RKO (cell line): Measurements from ENCODE around the gene STK11.

ENCODE experiments used
- DNase-seq: peaks from one replicate; pipeline ENCODE4 v3.0.0-alpha.2; 2016; ENCODE audit warnings: low spot score

The STK11 gene

DNA sequence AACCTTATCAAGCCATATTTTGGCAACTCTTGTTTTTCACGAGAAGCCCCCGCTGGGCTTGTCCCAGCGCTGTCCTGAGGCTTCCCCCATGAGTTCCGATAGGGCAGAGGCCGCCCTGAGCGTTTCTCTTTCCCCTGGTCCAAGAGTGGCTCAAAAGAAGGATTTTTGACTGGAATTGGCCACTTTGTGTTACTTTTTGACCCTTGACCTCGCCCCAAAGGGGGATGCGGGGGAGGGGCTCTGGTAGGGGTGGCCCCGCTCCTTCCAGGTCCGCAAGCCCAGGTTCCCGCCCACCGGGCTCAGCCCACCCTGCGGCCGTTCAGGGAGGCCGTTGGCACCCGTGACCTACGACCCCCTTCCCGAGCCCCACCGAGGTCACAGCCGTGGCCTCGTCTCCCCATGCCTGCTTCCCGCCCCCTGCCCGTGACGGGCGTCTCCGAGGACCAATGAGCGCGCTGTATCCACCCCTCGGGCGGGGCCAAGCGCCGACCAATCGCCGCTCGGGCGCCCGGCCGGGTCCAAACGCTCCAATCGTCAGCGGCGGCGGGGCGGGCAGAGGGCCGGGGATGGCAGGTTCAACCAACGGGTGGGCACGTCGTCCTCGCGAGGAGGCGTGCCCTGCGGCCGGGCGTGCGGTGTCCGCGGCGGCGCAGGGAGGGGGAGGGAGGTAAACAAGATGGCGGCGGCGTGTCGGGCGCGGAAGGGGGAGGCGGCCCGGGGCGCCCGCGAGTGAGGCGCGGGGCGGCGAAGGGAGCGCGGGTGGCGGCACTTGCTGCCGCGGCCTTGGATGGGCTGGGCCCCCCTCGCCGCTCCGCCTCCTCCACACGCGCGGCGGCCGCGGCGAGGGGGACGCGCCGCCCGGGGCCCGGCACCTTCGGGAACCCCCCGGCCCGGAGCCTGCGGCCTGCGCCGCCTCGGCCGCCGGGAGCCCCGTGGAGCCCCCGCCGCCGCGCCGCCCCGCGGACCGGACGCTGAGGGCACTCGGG lies at the start of gene STK11:
STK11 (plus strand) TSS at position 665 of the 986 bp plus-strand sequence. CDS start 1,136 bp downstream, outside the sequence.
- peak; percentile 95 for DNase-seq

GRCh38 chr19:1156305-1156801 lies 49.2 kb upstream of the STK11 start:
- DNase-seq = no peak

DNA sequence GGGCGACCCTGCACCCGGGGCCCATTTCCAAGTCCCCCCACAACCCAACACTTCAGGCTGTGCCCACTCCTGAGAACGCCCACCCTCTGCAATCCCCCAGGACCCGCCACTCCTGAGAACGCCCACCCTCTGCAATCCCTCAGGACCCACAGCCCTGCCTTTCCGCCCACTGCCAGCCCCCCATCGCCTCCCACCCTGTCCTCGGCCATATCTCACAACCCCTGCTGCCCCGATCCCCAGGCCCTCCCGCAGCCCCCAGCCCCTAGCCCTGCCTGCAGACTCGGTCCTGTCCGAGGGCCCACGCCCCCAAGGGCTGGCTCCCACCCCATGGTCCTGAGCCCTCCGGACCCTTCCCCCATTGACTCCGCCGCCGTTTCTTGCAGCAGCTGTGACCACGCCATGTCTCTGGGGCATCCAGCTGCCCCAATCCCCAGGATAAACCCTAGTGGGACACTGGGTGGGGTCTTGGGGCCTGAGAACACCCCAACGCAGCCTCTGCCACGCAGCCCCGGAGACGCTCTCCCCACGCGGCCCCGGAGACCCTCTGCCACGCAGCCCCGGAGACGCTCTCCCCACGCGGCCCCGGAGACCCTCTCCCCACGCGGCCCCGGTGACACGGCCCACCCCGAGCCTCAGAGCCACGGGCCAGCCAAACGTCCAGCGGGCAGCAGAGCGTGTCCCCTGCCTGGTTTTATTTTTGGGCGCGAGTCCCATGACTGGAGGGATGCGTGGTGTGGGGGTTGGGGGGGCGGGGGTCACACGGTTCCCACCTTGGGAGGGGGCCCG lies 48.6 kb upstream of the STK11 start:
- no peak for DNase-seq

GRCh38 chr19:1157931-1158884 lies 47.4 kb upstream of the STK11 start:
- DNase-seq = no peak

DNA sequence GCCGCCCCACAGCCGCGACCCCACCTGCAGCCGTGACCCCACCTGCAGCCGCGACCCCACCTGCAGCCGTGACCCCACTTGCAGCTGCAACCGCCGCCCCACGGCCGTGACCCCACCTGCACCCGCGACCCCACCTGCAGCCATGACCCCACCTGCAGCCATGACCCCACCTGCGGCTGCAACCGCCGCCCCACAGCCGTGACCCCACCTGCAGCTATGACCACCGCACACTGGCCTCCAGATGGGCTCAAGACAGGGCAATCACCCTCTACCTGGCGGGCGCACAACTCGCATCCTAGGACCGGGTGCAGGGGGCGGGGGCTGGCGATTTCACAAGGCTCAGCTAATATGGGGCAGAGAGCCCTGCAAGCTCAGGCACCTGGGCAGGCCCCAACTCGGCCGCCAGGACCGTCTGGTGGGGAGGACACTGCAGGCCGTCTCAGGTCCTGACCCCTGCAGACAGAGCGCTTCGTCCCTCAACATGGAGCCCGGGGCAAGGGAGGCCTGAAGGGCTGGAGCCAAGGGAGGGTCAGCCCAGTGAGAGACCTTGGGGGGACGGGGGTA lies 46.6 kb upstream of the STK11 start:
- DNase-seq = no peak

GRCh38 chr19:1159864-1160595 lies 45.5 kb upstream of the STK11 start:
- no peak for DNase-seq

DNA sequence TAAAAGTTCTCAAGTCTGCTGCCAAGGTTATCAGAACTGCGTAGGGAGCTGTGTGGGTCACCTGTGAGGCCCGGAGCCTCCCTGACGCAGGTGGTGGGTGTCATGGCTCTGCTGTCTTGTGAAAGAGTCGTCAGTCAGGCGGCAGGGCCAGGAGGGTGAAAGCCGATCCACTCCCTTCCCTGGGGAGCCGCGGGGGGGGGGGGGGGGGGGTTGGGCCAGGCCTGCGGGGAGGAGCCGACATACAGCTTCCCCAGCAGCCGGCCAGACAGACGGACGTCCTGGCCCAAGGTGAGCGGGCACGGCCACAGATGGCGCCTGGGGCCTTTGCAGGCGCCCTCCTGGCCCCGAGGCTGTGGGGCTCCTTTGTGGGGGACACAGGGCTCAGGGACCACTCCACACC lies 43.9 kb upstream of the STK11 start:
- no peak for DNase-seq

DNA sequence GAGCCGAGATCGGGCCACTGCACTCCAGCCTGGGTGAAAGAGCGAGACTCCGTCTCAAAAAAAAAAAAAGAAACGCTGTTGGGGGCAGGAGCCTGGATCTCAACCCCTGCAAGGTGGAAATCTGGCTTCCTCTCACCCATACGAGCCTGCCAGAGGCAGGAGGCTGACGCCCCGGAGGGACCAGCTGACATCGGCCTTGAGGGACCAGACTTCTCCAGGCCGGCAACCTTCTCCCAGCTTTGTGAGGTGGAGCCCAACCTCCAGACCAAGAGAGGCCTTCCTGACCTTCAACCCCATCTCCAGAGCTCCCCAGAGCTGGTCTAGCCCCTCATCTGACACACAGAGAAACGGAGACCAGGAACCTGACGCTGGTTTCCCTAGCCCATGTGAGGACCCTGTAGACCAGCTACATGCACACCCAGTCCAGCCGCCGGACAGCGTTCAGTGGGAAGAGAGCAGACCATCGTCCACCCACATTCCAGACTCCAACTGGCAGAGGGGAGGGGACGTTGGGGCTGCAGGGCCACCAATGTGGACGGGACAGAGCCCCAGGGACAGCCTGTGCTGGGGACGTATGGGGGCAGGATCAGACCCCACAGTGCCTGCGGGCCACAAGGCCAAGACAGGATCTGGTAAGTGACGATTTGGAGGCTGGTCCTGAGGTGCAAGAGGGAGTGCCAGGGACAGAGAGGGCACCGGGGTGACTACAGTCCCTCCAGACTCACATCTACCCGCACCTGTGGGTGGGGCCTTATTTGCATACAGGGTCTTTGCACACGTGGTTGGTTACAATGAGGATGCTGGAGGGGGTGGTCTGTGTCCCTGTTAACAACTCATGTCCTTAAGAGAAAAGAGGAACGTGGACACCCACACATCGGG lies 42.9 kb upstream of the STK11 start:
- no peak for DNase-seq

DNA sequence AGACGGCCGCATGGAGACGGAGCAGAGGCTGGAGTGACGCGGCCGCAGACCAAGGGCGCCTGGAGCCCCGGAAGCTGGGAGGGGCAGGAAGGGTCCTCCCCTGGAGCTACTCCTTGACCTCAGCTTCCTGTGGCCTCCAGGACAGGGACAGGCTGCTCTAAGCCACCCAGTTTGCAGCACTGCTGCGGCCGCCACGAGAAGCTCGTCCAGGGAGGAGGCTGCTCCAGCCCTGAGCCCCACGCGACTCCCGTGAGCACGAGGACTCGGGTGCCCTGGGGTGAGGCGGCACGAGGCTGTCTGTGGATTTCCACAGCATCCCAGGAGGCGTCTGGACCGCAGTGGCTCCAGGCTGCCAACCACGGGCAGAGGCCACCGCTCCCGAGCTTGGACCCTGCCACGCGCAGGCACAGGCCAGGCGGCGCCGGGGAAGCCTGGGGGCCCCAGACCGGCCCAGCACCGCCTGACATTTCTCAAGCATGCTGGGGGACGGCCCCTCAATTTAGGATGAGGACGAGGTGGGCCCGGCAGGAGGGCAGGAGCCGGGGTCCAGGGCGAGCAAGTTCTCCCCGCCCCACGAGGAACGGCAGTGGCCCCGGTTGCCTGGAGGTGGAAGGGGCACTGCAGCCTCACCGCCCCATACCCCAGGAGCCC lies 42.2 kb upstream of the STK11 start:
- no peak for DNase-seq

DNA sequence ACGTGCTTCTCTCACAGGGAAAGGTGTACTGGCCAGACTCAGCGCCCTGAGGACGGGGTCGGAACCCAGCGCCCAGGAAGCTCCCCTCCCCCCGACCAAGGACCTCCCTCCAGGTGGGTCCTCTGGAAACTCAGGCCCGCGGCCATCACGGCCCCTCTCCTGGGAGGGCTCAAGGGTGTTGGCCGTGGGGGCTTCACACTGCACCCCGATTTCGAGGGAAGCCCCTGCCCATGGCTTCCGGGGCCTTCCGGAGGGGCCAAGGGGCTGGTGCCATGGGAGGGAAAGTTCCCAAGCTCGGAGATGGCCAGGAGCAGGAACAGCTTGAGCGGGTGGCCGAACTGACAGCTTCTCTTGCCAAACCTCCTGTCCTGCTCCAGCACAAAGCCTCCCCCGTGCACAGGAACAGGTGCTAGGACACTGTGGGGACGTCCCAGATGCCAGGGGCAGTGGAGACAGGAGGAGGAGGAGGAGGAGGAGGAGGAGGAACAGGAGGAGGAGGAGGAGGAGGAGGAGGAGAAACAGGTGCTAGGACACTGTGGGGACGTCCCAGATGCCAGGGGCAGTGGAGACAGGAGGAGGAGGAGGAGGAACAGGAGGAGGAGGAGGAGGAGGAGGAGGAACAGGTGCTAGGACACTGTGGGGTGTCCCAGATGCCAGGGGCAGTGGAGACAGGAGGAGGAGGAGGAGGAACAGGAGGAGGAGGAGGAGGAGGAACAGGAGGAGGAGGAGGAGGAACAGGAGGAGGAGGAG lies 41.5 kb upstream of the STK11 start:
- no peak for DNase-seq

DNA sequence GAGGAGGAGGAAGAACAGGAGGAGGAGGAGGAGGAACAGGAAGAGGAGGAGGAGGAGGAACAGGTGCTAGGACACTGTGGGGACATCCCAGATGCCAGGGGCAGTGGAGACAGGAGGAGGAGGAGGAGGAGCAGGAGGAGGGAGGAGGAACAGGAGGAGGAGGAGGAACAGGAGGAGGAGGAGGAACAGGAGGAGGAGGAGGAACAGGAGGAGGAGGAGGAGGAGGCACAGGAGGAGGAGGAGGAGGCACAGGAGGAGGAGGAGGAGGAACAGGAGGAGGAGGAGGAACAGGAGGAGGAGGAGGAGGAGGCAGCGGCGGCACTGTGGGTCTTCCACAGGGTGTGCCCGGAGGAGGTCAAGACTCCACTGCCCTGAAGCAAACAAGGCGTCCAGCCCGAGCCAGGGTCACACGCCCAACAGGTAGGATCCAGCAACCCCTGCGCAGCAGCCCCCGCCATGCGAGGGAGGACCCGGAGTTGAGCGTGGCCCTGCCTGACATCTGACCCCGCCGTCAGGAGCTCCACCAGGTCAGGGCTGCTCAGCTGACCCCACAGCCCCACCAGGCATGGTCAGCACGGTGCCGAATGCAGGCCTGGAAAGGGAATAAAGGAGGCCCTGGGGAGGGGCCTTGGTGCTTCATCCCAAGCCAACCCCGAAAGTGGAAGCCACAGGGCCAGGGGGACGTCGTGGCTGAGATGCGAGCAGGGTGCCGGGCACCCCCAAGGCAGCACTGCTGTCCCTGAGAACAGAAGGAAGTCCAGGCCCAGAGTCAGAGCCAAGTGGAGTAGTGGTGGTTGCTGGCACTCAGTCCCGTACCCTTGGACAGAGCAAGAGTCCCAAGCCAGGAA lies 40.7 kb upstream of the STK11 start:
- no peak for DNase-seq

- DNase-seq = no peak
Measured at GRCh38 chr19:1166872-1167573, 38.6 kb upstream of the STK11 start.

- peak; percentile 38 for DNase-seq
Measured at GRCh38 chr19:1167687-1168571, 37.6 kb upstream of the STK11 start.

DNA sequence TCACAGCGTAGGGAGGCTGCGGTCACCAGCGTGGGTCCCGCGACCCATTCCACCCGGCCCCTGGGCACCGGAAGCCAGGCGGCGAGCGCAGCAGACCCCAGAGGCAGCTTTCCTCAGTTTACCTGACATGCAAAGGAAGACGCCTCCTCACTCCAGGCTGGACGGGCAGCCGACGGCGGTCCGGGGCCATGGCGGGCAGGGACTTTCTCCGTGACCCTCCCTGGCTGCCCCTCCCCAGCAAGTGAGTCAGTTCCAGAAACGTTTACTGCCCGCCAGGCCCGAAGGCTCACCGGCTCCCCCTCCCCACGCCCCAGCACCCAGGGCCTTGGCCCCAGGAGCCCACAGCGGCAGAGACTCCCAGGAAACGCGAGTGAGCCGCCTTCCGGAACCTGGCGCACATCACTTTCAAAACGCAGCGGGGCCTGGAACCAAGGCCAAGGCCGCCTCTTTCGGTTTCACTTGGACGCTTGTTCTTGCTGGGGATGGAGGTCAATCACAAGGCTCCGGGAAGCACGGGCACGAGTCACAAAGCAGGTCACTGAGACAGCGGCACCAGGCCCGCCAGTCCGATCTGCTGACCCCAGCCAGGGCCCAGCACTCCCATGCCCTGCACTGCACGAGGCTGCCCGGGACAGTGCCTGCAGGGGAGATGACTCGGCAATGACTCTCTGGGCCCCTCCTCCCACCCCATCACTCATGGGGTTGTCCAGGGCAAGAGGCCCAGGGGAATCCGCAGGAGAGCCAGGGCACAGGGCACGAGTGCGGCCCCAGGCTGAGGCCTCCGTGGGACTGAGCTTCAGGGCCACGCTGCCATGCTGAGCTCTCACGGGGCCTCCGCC lies 36.8 kb upstream of the STK11 start:
- peak; percentile 92 for DNase-seq

GRCh38 chr19:1169411-1169791 lies 36.2 kb upstream of the STK11 start:
- DNase-seq = peak; percentile 33
